Natural killer cell (primary cell): ENCODE data around the gene BEST3. TPM values are rescaled to one million over a fixed set of nuclear protein-coding genes. Genes with fewer than 3 reads are reported as not detected.

Experiments
- ATAC-seq, 3 donors: fragments of 150-1000 bp in 2 of 3; fragments of 200-7000 bp in 1 of 3; cut with Tn5 transposase; 1 replicate in 1 of 3; 2 replicates in 2 of 3; pipeline ENCODE4 v1.10.0; 2021; ENCODE audit warnings: mild to moderate bottlenecking in 2 of 3, moderate library complexity in 2 of 3
- DNase-seq, 2 donors: peaks; one replicate each; pipeline versions ENCODE4 v3.0.0 to v3.0.0-alpha.2; 2013 to 2021; ENCODE audit warnings: mixed read lengths in 1 of 2
- H3K27ac ChIP-seq: one replicate; pipeline ENCODE4 v1.5.1; 2013; ENCODE audit warnings: mild to moderate bottlenecking, low read length
- H3K27me3 ChIP-seq: one replicate; pipeline ENCODE4 v1.6.1; 2013; ENCODE audit warnings: low read length; ENCODE audit not compliant: control insufficient read depth, insufficient read depth
- H3K36me3 ChIP-seq: one replicate; pipeline ENCODE4 v1.6.1; 2013; ENCODE audit warnings: low read length; ENCODE audit not compliant: control insufficient read depth, insufficient read depth
- H3K4me1 ChIP-seq: one replicate; pipeline ENCODE4 v1.6.1; 2013; ENCODE audit warnings: low read length; ENCODE audit not compliant: control insufficient read depth, insufficient read depth
- H3K4me3 ChIP-seq: one replicate; pipeline ENCODE4 v1.5.1; 2013; ENCODE audit warnings: low read length
- H3K9me3 ChIP-seq: one replicate; pipeline ENCODE4 v1.6.1; 2013; ENCODE audit warnings: low read length; ENCODE audit not compliant: control insufficient read depth, insufficient read depth
- H3K27ac Mint-ChIP-seq, 2 donors: one replicate each; pipeline ENCODE4 v1.8.0; 2022; ENCODE audit warnings: mild to moderate bottlenecking in 2 of 2, mixed read lengths in 2 of 2, moderate library complexity in 1 of 2
- H3K27me3 Mint-ChIP-seq, 2 donors: one replicate each; pipeline ENCODE4 v1.8.0; 2022; ENCODE audit warnings: low read depth in 2 of 2, mixed read lengths in 2 of 2
- H3K36me3 Mint-ChIP-seq: one replicate; pipeline ENCODE4 v1.8.0; 2022; ENCODE audit warnings: mixed read lengths
- H3K4me1 Mint-ChIP-seq, 2 donors: one replicate each; pipeline ENCODE4 v1.8.0; 2022; ENCODE audit warnings: mixed read lengths in 2 of 2
- H3K4me3 Mint-ChIP-seq: one replicate; pipeline ENCODE4 v1.8.0; 2022; ENCODE audit warnings: mild to moderate bottlenecking, moderate library complexity, mixed read lengths
- H3K9me3 Mint-ChIP-seq, 2 donors: one replicate each; pipeline ENCODE4 v1.8.0; 2022; ENCODE audit warnings: mixed read lengths in 2 of 2
- CTCF ChIP-seq: fragments of 200-600 bp; IDR thresholded peaks from one replicate; pipeline ENCODE4 v1.8.0; 2022; ENCODE audit warnings: antibody characterized with exemption
- WGBS: methylation state at CpG from one replicate; pipeline ENCODE4 v1.1.7; 2013; ENCODE audit warnings: missing lambda C conversion rate; ENCODE audit not compliant: insufficient coverage; 5-methylcytosine and 5-hydroxymethylcytosine counted together
- intact Hi-C: fragments of 100-400 bp; cut with micrococcal nuclease; formaldehyde crosslinking; loops from one replicate; pipeline ENCODE4 v1.14.2; 2022
- total RNA-seq, 4 donors: library from RNA; stranded (reverse); fragments of 120-200 nt in 1 of 4; gene quantifications; one replicate each; pipeline versions ENCODE4 v1.2.3 to v1.2.4, GENCODE V29; 2013 to 2022

Gene BEST3
- total RNA-seq, 3 donors from 2014 or later (not counting 1 experiment from before 2014, with no cell fraction given): not detected

- intact Hi-C loops: no loop called here
- Histone ChIP-seq H3K4me1 (no peaks in the 10 kb centered on the region), H3K27ac (no peak overlapping the region), H3K36me3 (no peaks in the 10 kb centered on the region), H3K4me3 (no peak overlapping the region), H3K27me3 (no peaks in the 10 kb centered on the region), H3K9me3 (no peaks in the 10 kb centered on the region)
- Mint-ChIP-seq H3K4me1 (no peaks in the 10 kb centered on the region), H3K4me3 (no peak overlapping the region), H3K27me3 (peaks cover 7 to 27% of the 10 kb centered on the region in 2 donors), H3K9me3 (no peaks in the 10 kb centered on the region), H3K36me3 (no peaks in the 10 kb centered on the region), H3K27ac (no peak overlapping the region)
- 85% methylated on average over 8 of the region's 8 CpGs for WGBS
- TF ChIP-seq CTCF: no peak
- ATAC-seq: no peak
- no peak for DNase-seq
Measured at GRCh38 chr12:69653703-69654102, 45.4 kb downstream of the BEST3 start.

GRCh38 chr12:69651922-69652321 lies 47.2 kb downstream of the BEST3 start:
- Mint-ChIP-seq H3K27me3 (peaks cover 14 to 38% of the 10 kb centered on the region in 2 donors), H3K27ac (no peak overlapping the region), H3K36me3 (no peaks in the 10 kb centered on the region), H3K4me3 (no peak overlapping the region), H3K4me1 (no peaks in the 10 kb centered on the region), H3K9me3 (no peaks in the 10 kb centered on the region)
- H3K36me3 ChIP-seq: no peaks in the 10 kb centered on the region
- ATAC-seq (no peak), DNase-seq (no peak)
- H3K4me3 ChIP-seq: no peak overlapping the region
- no peaks in the 10 kb centered on the region for H3K4me1 ChIP-seq
- no peaks in the 10 kb centered on the region for H3K9me3 ChIP-seq
- intact Hi-C loops: no loop called here
- H3K27me3 ChIP-seq: no peaks in the 10 kb centered on the region
- H3K27ac ChIP-seq: no peak overlapping the region
- TF ChIP-seq CTCF: no peak
- WGBS: 96% methylated on average over 3 of the region's 3 CpGs

- WGBS: 78% methylated on average over 4 of the region's 4 CpGs
- TF ChIP-seq CTCF: no peak
- H3K27ac Mint-ChIP-seq: no peak overlapping the region
- H3K4me1 Mint-ChIP-seq: no peaks in the 10 kb centered on the region
- no peak overlapping the region for H3K4me3 Mint-ChIP-seq
- H3K36me3 ChIP-seq: no peaks in the 10 kb centered on the region
- no peak for ATAC-seq
- DNase-seq: no peak
- intact Hi-C loops: no loop called here
- H3K9me3 ChIP-seq: no peaks in the 10 kb centered on the region
- H3K4me1 ChIP-seq: no peaks in the 10 kb centered on the region
- H3K27me3 ChIP-seq: no peaks in the 10 kb centered on the region
- H3K27ac ChIP-seq: no peak overlapping the region
- peaks cover 14 to 38% of the 10 kb centered on the region in 2 donors for H3K27me3 Mint-ChIP-seq
- no peak overlapping the region for H3K4me3 ChIP-seq
- H3K9me3 Mint-ChIP-seq: no peaks in the 10 kb centered on the region
- no peaks in the 10 kb centered on the region for H3K36me3 Mint-ChIP-seq
Measured at GRCh38 chr12:69649529-69649928, 49.6 kb downstream of the BEST3 start.

- no peak for TF ChIP-seq CTCF
- ATAC-seq (no peak), DNase-seq (no peak)
- Mint-ChIP-seq H3K9me3 (no peaks in the 10 kb centered on the region), H3K4me1 (no peaks in the 10 kb centered on the region), H3K36me3 (no peaks in the 10 kb centered on the region), H3K27ac (no peak overlapping the region), H3K27me3 (peaks cover 12 to 31% of the 10 kb centered on the region in 2 donors), H3K4me3 (no peak overlapping the region)
- Histone ChIP-seq H3K36me3 (no peaks in the 10 kb centered on the region), H3K27me3 (no peaks in the 10 kb centered on the region), H3K4me3 (no peak overlapping the region), H3K4me1 (no peaks in the 10 kb centered on the region), H3K9me3 (no peaks in the 10 kb centered on the region), H3K27ac (no peak overlapping the region)
- intact Hi-C loops: no loop called here
- WGBS: 87% methylated on average over 3 of the region's 3 CpGs
Measured at GRCh38 chr12:69648476-69648875, 50.6 kb downstream of the BEST3 start.
